BE2C (cell line): ENCODE measurements around the gene KRTAP5-6.
A peak's percentile ranks its signal among the peaks of the same experiment; 100 is the strongest.

Source experiments
- DNase-seq: peaks from one replicate; pipeline ENCODE4 v3.0.0-alpha.2; 2020
- H3K27me3 ChIP-seq: fragments of 250-450 bp; sonication (Bioruptor Pico); 2 replicates; pipeline ENCODE4 v1.5.1; 2020; ENCODE audit warnings: mild to moderate bottlenecking
- H3K36me3 ChIP-seq: fragments of 250-450 bp; sonication (Bioruptor Pico); 2 replicates; pipeline ENCODE4 v1.5.1; 2020; ENCODE audit warnings: mild to moderate bottlenecking
- H3K4me1 ChIP-seq: fragments of 250-450 bp; sonication (Bioruptor Pico); 2 replicates; pipeline ENCODE4 v1.5.1; 2020
- H3K4me3 ChIP-seq: 2 replicates; pipeline ENCODE4 v1.5.1; 2011; ENCODE audit warnings: low read depth, low read length
- H3K9me3 ChIP-seq: fragments of 250-450 bp; sonication (Bioruptor Pico); 2 replicates; pipeline ENCODE4 v1.5.1; 2020
- TF ChIP-seq, protein P1 (sequence below): IDR thresholded peaks from 2 replicates; pipeline ENCODE4 v1.5.1; 2012; ENCODE audit warnings: mild to moderate bottlenecking, low read depth, low read length

The KRTAP5-6 gene

DNA sequence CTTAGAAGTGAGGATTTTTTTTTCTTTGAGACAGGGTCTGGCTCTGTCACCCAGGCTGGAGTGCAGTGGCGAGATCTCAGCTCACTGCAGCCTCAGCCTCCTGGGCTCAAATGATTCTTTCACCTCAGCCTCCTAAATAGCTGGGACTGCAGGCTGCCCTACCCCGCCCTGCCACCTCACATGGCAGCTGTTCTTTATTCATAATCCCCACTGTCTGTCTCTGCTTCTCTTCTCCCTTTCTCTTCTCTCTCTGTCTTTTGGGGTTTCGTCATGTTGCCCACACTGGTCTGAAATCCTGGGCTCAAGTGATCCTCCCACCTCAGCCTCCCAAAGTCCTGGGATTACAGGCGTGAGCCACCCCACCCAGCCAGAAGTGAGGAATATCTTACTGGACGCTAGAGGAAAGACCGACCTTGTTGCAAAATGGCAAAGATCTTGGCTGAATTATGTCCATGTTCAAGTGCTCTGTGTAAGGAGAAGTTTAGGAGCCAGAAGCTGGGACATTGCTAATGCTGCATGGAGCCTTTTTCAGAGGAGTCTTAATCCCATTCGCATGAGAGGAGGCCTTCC is 45.5 kb upstream of the KRTAP5-6 start:
- Histone ChIP-seq H3K4me1 (no peaks in the 10 kb centered on the region), H3K9me3 (no peaks in the 10 kb centered on the region), H3K4me3 (no peak overlapping the region), H3K36me3 (no peaks in the 10 kb centered on the region), H3K27me3 (no peaks in the 10 kb centered on the region)
- DNase-seq = no peak
- TF ChIP-seq, protein P1, sequence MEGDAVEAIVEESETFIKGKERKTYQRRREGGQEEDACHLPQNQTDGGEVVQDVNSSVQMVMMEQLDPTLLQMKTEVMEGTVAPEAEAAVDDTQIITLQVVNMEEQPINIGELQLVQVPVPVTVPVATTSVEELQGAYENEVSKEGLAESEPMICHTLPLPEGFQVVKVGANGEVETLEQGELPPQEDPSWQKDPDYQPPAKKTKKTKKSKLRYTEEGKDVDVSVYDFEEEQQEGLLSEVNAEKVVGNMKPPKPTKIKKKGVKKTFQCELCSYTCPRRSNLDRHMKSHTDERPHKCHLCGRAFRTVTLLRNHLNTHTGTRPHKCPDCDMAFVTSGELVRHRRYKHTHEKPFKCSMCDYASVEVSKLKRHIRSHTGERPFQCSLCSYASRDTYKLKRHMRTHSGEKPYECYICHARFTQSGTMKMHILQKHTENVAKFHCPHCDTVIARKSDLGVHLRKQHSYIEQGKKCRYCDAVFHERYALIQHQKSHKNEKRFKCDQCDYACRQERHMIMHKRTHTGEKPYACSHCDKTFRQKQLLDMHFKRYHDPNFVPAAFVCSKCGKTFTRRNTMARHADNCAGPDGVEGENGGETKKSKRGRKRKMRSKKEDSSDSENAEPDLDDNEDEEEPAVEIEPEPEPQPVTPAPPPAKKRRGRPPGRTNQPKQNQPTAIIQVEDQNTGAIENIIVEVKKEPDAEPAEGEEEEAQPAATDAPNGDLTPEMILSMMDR = no peak

DNA sequence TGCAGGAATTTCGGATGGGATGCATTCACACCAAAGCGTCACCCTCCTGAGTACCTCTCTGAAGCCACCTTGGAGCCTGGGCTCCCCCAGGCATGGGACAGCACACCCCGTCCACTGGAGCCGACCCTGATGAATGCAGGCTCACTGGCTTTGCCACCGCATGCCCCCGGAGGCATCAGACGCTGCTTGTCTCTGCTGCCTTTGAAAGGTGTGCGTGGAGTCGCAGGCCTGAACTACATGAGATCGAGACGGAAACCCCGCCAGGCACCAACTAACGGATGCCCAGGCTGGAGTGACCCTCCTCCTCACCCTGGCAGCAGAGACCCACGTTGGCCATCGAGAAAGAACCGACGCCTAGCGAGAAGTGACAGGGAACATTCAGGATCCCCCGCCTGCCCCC is 45.0 kb upstream of the KRTAP5-6 start:
- no peaks in the 10 kb centered on the region for H3K27me3 ChIP-seq
- no peaks in the 10 kb centered on the region for H3K4me1 ChIP-seq
- TF ChIP-seq, protein P1 = no peak
- DNase-seq = no peak
- H3K9me3 ChIP-seq = no peaks in the 10 kb centered on the region
- H3K4me3 ChIP-seq = no peak overlapping the region
- H3K36me3 ChIP-seq = no peaks in the 10 kb centered on the region

DNA sequence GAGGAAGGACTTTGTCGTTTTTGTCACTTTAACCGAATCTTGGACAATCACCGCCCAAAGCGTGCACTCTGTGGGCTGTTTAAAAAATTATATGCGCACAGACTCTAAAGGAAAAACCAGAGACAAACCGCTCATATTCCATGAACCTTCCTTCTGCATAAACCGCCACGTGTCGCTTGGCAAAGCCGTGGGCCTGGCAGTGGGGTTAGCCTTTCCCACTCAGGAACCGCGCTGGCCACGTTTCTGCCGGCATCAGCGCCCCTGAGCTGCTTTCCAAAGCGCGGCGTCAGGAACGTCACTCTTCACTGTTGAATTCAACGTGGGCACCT is 44.6 kb upstream of the KRTAP5-6 start:
- Histone ChIP-seq H3K4me1 (no peaks in the 10 kb centered on the region), H3K4me3 (no peak overlapping the region), H3K36me3 (no peaks in the 10 kb centered on the region), H3K9me3 (no peaks in the 10 kb centered on the region), H3K27me3 (no peaks in the 10 kb centered on the region)
- TF ChIP-seq, protein P1 = no peak
- no peak for DNase-seq

DNA sequence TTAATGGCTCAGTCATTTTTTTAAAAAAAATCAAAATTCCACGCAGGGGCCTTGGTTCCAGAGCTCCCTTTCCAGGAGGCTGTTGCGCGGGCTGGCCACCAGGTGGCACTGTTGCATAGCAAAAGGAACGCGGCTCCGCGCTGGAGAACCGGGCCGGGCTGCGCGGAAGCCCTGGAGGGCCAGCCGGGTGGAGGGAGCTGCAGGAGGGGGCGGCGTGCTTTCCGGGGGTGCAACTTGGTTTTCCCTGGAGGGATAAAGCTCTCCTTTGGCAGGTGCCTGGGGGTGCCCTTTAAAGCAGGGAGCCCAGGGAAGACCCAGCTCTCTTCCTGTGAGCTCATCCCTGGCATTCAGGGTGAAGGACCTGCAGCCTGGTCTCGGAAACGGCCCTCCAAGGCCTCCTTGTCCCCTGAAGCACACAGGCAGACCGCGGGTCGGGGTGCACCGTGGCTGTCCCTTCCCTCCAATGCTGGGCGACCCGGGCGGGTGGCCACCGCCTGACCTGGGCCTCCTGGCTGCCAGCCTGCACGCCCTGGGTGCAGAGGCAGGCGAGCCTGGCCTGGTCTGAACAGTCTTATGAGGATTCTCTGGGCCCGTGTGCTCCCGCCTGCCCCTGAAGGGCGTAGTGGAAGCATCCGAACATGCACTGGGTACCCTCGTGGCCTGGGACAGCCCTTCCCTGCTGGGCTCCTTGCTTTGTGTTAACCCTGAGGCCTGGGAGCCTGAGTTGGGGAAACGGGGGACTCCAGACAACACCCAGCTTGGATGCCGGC is 44.0 kb upstream of the KRTAP5-6 start:
- Histone ChIP-seq H3K4me1 (no peaks in the 10 kb centered on the region), H3K27me3 (no peaks in the 10 kb centered on the region)
- TF ChIP-seq, protein P1 = peak; percentile 73

DNA sequence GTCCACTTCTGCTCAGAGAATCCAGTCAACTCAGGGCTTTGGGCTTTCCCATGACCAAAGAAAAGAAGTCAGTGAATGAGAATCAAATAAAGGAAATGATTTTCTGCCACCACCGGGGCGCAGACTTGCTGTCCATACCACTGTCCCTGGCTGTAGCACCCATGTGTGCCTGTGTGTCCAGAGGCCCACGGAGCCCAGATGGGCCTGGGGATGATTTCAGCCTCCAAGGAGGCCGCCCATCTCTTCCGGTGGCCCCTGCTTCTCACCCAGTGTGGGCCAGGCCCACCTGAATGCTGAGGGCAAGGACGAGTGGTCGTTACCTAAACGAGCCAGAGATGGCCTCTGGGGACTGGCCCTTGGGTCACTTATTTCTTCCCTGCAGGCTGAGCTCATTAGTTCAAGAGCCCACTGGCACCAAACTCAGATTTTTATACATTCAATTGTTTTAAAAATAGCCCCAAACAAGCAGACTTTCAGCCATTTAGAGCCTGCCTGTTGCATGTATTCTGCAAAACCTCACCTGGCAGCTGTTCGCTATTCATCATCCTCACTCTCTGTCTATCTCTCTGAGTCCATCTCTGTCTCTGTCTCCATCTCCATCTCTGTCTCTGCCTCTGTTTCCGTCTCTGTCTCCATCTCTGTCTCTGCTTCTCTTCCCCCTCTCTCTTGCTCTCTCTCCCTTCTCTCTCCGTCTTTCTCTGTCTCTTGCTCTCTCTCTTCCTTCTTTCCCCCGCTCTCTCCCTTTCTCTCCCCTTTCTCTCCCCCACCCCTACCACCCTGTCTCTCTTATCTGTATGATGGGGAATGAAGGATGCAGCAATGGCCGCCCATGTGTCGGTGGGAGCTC is 43.2 kb upstream of the KRTAP5-6 start:
- DNase-seq = no peak
- no peaks in the 10 kb centered on the region for H3K36me3 ChIP-seq
- H3K27me3 ChIP-seq = no peaks in the 10 kb centered on the region
- no peaks in the 10 kb centered on the region for H3K4me1 ChIP-seq
- TF ChIP-seq, protein P1 = no peak
- H3K9me3 ChIP-seq = no peaks in the 10 kb centered on the region
- H3K4me3 ChIP-seq = no peak overlapping the region

More for the DNA sequence above, 44.0 kb upstream of the KRTAP5-6 start:
- no peaks in the 10 kb centered on the region for H3K9me3 ChIP-seq
- H3K4me3 ChIP-seq = no peak overlapping the region
- peak; percentile 62 for DNase-seq
- H3K36me3 ChIP-seq = no peaks in the 10 kb centered on the region
